IMR-90 (cell line): ENCODE measurements around the gene PRPH2. TPM values are rescaled to one million over a fixed set of nuclear protein-coding genes. Genes with fewer than 3 reads are reported as not detected.

ENCODE experiments used
- ATAC-seq: fragments of 200-7000 bp; cut with Tn5 transposase; 2 replicates; pipeline ENCODE4 v1.9.1; 2020; ENCODE audit warnings: low read depth, mild to moderate bottlenecking, moderate library complexity
- BruUV-seq: library from RNA; stranded (reverse); fragments of 400-500 nt; replicated peaks from 2 replicates; lab custom pipeline; 2021; lab: Mats Ljungman, UMichigan
- CTCF ChIA-PET: fragments of 300-600 bp; formaldehyde crosslinking; extraction: SDS; loops from one replicate; lab custom pipeline; 2021; ENCODE audit warnings: antibody characterized with exemption; lab: Yijun Ruan, JAX
- POLR2A ChIA-PET: fragments of 300-600 bp; sonication (Branson Sonifier 250); formaldehyde crosslinking; loops from one replicate; lab custom pipeline; 2022; ENCODE audit warnings: antibody characterized with exemption; ENCODE audit not compliant: unreplicated experiment; lab: Charles Lee
- DNase-seq: peaks from one replicate; pipeline ENCODE4 v3.0.0; 2013
- H2AFZ ChIP-seq: replicated peaks from 2 replicates; pipeline ENCODE3; 2013; ENCODE audit warnings: low read length, mild to moderate bottlenecking; ENCODE audit not compliant: poor library complexity
- H2AK5ac ChIP-seq: 2 replicates; pipeline ENCODE4 v1.6.1; 2013; ENCODE audit warnings: low read depth, low read length, inconsistent platforms
- H2AK9ac ChIP-seq: replicated peaks from 2 replicates; pipeline ENCODE3; 2013; ENCODE audit warnings: mild to moderate bottlenecking, low read depth, low read length, moderate library complexity; ENCODE audit not compliant: poor library complexity
- H2BK120ac ChIP-seq: 2 replicates; pipeline ENCODE4 v1.6.1; 2013; ENCODE audit warnings: low read depth, low read length, inconsistent platforms
- H2BK15ac ChIP-seq: 3 replicates; pipeline ENCODE4 v1.6.1; 2013; ENCODE audit warnings: low read depth, low read length, inconsistent platforms
- H2BK20ac ChIP-seq: 2 replicates; pipeline ENCODE4 v1.6.1; 2013; ENCODE audit warnings: low read depth, mild to moderate bottlenecking, inconsistent platforms, low read length, moderate library complexity
- H2BK5ac ChIP-seq: 2 replicates; pipeline ENCODE4 v1.6.1; 2013; ENCODE audit warnings: mild to moderate bottlenecking, low read depth, low read length, inconsistent platforms; ENCODE audit not compliant: poor library complexity, severe bottlenecking
- H3K14ac ChIP-seq: replicated peaks from 2 replicates; pipeline ENCODE4 v1.6.1; 2013; ENCODE audit warnings: low read depth, low read length, inconsistent platforms
- H3K18ac ChIP-seq: 2 replicates; pipeline ENCODE4 v1.6.1; 2013; ENCODE audit warnings: low read depth, low read length, control low read depth
- H3K23ac ChIP-seq: 2 replicates; pipeline ENCODE4 v1.6.1; 2013; ENCODE audit warnings: low read depth, low read length, inconsistent platforms
- H3K27ac ChIP-seq: 2 replicates; pipeline ENCODE4 v1.5.1; 2013; ENCODE audit warnings: mild to moderate bottlenecking, control low read depth, low read length; ENCODE audit not compliant: insufficient read depth
- H3K27me3 ChIP-seq: 2 replicates; pipeline ENCODE4 v1.6.1; 2013; ENCODE audit warnings: low read length; ENCODE audit not compliant: control insufficient read depth, insufficient read depth
- H3K36me3 ChIP-seq: 2 replicates; pipeline ENCODE4 v1.6.1; 2013; ENCODE audit warnings: low read length, mixed read lengths; ENCODE audit not compliant: control insufficient read depth, insufficient read depth
- H3K4ac ChIP-seq: 2 replicates; pipeline ENCODE4 v1.6.1; 2013; ENCODE audit warnings: low read depth, low read length, inconsistent platforms
- H3K4me1 ChIP-seq: 2 replicates; pipeline ENCODE4 v1.6.1; 2013; ENCODE audit warnings: low read length, mixed read lengths; ENCODE audit not compliant: control insufficient read depth, insufficient read depth
- H3K4me2 ChIP-seq: 2 replicates; pipeline ENCODE4 v1.6.1; 2013; ENCODE audit warnings: low read depth, mild to moderate bottlenecking, control low read depth, low read length, moderate library complexity
- H3K4me3 ChIP-seq: 2 replicates; pipeline ENCODE4 v1.5.1; 2013; ENCODE audit warnings: low read depth, mild to moderate bottlenecking, control low read depth, low read length, moderate library complexity; ENCODE audit not compliant: insufficient read depth
- H3K56ac ChIP-seq: 2 replicates; pipeline ENCODE4 v1.6.1; 2013; ENCODE audit warnings: low read length, inconsistent platforms; ENCODE audit not compliant: insufficient read depth; ENCODE audit errors: extremely low read depth
- H3K79me1 ChIP-seq, 2 experiments: 2 replicates each; pipeline ENCODE4 v1.6.1; 2013; ENCODE audit warnings: low read length in 2 of 2, inconsistent platforms in 1 of 2, low read depth in 1 of 2
- H3K9ac ChIP-seq: 2 replicates; pipeline ENCODE4 v1.6.1; 2013; ENCODE audit warnings: low read depth, low read length, control low read depth
- H3K9me1 ChIP-seq: 2 replicates; pipeline ENCODE4 v1.6.1; 2013; ENCODE audit warnings: low read length, inconsistent platforms; ENCODE audit not compliant: insufficient read depth
- H3K9me3 ChIP-seq: 2 replicates; pipeline ENCODE4 v1.6.1; 2013; ENCODE audit warnings: low read length; ENCODE audit not compliant: control insufficient read depth, insufficient read depth
- H4K20me1 ChIP-seq: 2 replicates; pipeline ENCODE4 v1.6.1; 2013; ENCODE audit warnings: low read length, inconsistent platforms; ENCODE audit not compliant: insufficient read depth
- H4K5ac ChIP-seq: 2 replicates; pipeline ENCODE4 v1.6.1; 2013; ENCODE audit warnings: mild to moderate bottlenecking, low read depth, low read length, control low read depth
- H4K8ac ChIP-seq, 2 experiments: 2 replicates each; pipeline ENCODE4 v1.6.1; 2013; ENCODE audit warnings: low read depth in 2 of 2, low read length in 2 of 2, control low read depth in 1 of 2, inconsistent platforms in 1 of 2
- H4K91ac ChIP-seq: 2 replicates; pipeline ENCODE4 v1.6.1; 2013; ENCODE audit warnings: low read depth, low read length, inconsistent platforms; ENCODE audit not compliant: insufficient read depth
- BHLHE40 ChIP-seq: fragments of 150-350 bp; IDR thresholded peaks from 2 replicates; pipeline ENCODE4 v1.6.1; 2016; ENCODE audit warnings: mild to moderate bottlenecking, low read depth, low read length
- CEBPB ChIP-seq: IDR thresholded peaks from 2 replicates; pipeline ENCODE4 v1.6.1; 2012; ENCODE audit warnings: low read depth, low read length, improper control_type of control experiment
- CHD1 ChIP-seq: IDR thresholded peaks from 2 replicates; pipeline ENCODE4 v1.6.1; 2012; ENCODE audit warnings: low read depth, low read length, improper control_type of control experiment
- CTCF ChIP-seq: conservative IDR thresholded peaks from 2 replicates; pipeline ENCODE4 v1.5.1; 2012; ENCODE audit warnings: mild to moderate bottlenecking, low read depth, low read length, improper control_type of control experiment
- FOS ChIP-seq: fragments of 150-350 bp; IDR thresholded peaks from 2 replicates; pipeline ENCODE4 v1.6.1; 2016; ENCODE audit warnings: low read depth, low read length
- MAFK ChIP-seq: IDR thresholded peaks from 2 replicates; pipeline ENCODE4 v1.6.1; 2012; ENCODE audit warnings: low read depth, low read length, improper control_type of control experiment
- MAZ ChIP-seq: IDR thresholded peaks from 2 replicates; pipeline ENCODE4 v1.6.1; 2012; ENCODE audit warnings: low read depth, mild to moderate bottlenecking, low read length, improper control_type of control experiment, moderate library complexity, borderline replicate concordance
- MXI1 ChIP-seq: IDR thresholded peaks from 2 replicates; pipeline ENCODE4 v1.6.1; 2012; ENCODE audit warnings: low read depth, mild to moderate bottlenecking, low read length, moderate library complexity, borderline replicate concordance
- POLR2A ChIP-seq: IDR thresholded peaks from 2 replicates; pipeline ENCODE4 v1.6.1; 2012; ENCODE audit warnings: mild to moderate bottlenecking, low read depth, low read length
- RAD21 ChIP-seq: IDR thresholded peaks from 2 replicates; pipeline ENCODE4 v1.6.1; 2012; ENCODE audit warnings: low read length, improper control_type of control experiment
- RFX5 ChIP-seq: IDR thresholded peaks from 2 replicates; pipeline ENCODE4 v1.8.0; 2012; ENCODE audit warnings: low read depth, mild to moderate bottlenecking, low read length, moderate library complexity
- SMC3 ChIP-seq: fragments of 150-350 bp; IDR thresholded peaks from 2 replicates; pipeline ENCODE4 v1.6.1; 2016; ENCODE audit warnings: low read depth, mild to moderate bottlenecking, antibody characterized with exemption, low read length, moderate library complexity
- WGBS, 2 experiments: methylation state at CpG; one replicate each; pipeline versions ENCODE4 v1.1.5 to v1.1.7; 2013; ENCODE audit warnings: missing lambda C conversion rate in 2 of 2; ENCODE audit not compliant: insufficient read length in 1 of 2; ENCODE audit errors: extremely low coverage in 2 of 2; 5-methylcytosine and 5-hydroxymethylcytosine counted together
- dilution Hi-C: fragments of 300-500 bp; cut with HindIII; formaldehyde crosslinking; loops from one replicate; pipeline ENCODE4 v1.14.3; 2018; ENCODE audit warnings: low sequenced_read_pairs; ENCODE audit not compliant: unreplicated experiment
- in situ Hi-C: fragments of 300-500 bp; cut with MboI; formaldehyde crosslinking; loops from 3 replicates; pipeline ENCODE4 v1.14.3; 2019; ENCODE audit warnings: low sequenced_read_pairs, inconsistent platforms, mixed read lengths
- intact Hi-C: fragments of 100-400 bp; cut with micrococcal nuclease; formaldehyde crosslinking; loops from 2 replicates; pipeline ENCODE4 v1.10.0; 2022
- polyA plus RNA-seq, 3 experiments: library from polyadenylated mRNA; depleted of rRNA; stranded (reverse); fragments of >200 nt; gene quantifications; 2 replicates each; pipeline ENCODE4 v1.2.3, GENCODE V29; 2012; ENCODE audit warnings: low replicate concordance in 1 of 3
- total RNA-seq: library from RNA; depleted of rRNA; stranded (reverse); fragments of >200 nt; gene quantifications from 2 replicates; pipeline ENCODE4 v1.2.3, GENCODE V29; 2012
- TF ChIP-seq, protein P1 (sequence below): fragments of 150-350 bp; IDR thresholded peaks from 2 replicates; pipeline ENCODE4 v1.6.1; 2016; ENCODE audit warnings: low read depth, mild to moderate bottlenecking, low read length, moderate library complexity, borderline replicate concordance
- TF ChIP-seq, protein P2 (sequence below): fragments of 150-350 bp; IDR thresholded peaks from 2 replicates; pipeline ENCODE4 v1.6.1; 2017; ENCODE audit warnings: mild to moderate bottlenecking, antibody characterized with exemption, low read length, low read depth

PRPH2 gene
- total and polyA plus RNA-seq, 2 of the 4 experiments (the other 2 are of a cell fraction): 1.0 to 1.1 TPM

DNA sequence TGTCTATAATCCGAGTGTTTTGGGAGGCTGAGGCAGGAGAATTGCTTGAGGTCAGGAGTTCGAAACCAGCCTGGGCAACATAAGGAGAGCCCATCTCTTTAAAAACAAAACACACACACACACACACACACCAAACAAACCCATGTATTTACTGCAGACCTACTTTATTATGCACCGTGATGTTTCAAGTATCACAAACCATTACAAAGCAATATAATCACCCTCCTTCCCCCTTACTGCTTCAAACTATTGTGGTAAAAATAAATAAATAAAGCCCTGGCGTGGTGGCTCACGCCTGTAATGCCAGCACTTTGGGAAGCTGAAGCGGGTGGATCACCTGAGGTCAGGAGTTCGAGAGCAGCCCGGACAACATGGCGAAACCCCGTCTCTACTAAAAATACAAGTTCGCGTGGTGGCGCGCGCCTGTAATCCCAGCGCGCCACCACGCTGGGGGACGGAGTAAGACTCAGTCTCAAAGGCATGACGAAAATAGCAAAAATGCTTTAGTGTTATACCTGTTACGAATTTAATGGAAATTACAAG, 22.0 kb upstream of the PRPH2 start:
- peaks cover 7 to 48% of the 10 kb centered on the region in 2 experiments for H3K79me1 ChIP-seq
- H3K56ac ChIP-seq: peak overlapping the region; percentile 47; the same call in 1 of the 2 replicates
- no peak for ATAC-seq
- H4K8ac ChIP-seq: no peak overlapping the region
- H4K20me1 ChIP-seq: peaks cover 18% of the 10 kb centered on the region
- ChIA-PET CTCF (interaction anchor here (2.4 kb wide), 1 partner anchor 18 kb away, joined by 6 read pairs; no protein-coding TSS in a partner anchor), POLR2A (no interaction called here)
- in situ Hi-C loops: no loop called here
- no peak overlapping the region for H2AFZ ChIP-seq
- H3K4me2 ChIP-seq: peak overlapping the region; percentile 100
- dilution Hi-C loops: no loop called here
- H3K9me3 ChIP-seq: no peaks in the 10 kb centered on the region
- no peak overlapping the region for H2BK15ac ChIP-seq
- H3K4me1 ChIP-seq: peaks cover 11% of the 10 kb centered on the region
- H2AK9ac ChIP-seq: no peak overlapping the region
- H3K4ac ChIP-seq: no peak overlapping the region; the same call in 1 of the 2 replicates
- H3K9me1 ChIP-seq: peaks cover 12% of the 10 kb centered on the region; the same call in 1 of the 2 replicates
- peak overlapping the region; percentile 92 for H3K23ac ChIP-seq
- H3K18ac ChIP-seq: no peak overlapping the region
- 20% methylated on average over 2 of the region's 21 CpGs; no CpG with 5 or more reads in 1 of the 2 experiments for WGBS, 2 experiments
- H2BK5ac ChIP-seq: no peak overlapping the region
- H2BK120ac ChIP-seq: no peak overlapping the region
- peak overlapping the region; percentile 88 for H3K9ac ChIP-seq
- no peak overlapping the region for H4K91ac ChIP-seq
- no peaks in the 10 kb centered on the region; the same call in 1 of the 2 replicates for H3K36me3 ChIP-seq
- intact Hi-C loops: no loop called here
- peak overlapping the region; percentile 88; the same call in 1 of the 2 replicates for H3K27ac ChIP-seq
- H4K5ac ChIP-seq: no peak overlapping the region
- H2BK20ac ChIP-seq: no peak overlapping the region
- no TSS peak for BruUV-seq
- TF ChIP-seq BHLHE40: no peak
- TF ChIP-seq RAD21: peak; percentile 17; the same call in 1 of the 2 replicates
- TF ChIP-seq MAFK: no peak
- TF ChIP-seq FOS: no peak
- no peak for TF ChIP-seq CEBPB
- TF ChIP-seq CHD1: no peak
- TF ChIP-seq RFX5: no peak
- no peak for TF ChIP-seq MAZ
- TF ChIP-seq SMC3: no peak
- TF ChIP-seq MXI1: no peak
- TF ChIP-seq, protein P1, sequence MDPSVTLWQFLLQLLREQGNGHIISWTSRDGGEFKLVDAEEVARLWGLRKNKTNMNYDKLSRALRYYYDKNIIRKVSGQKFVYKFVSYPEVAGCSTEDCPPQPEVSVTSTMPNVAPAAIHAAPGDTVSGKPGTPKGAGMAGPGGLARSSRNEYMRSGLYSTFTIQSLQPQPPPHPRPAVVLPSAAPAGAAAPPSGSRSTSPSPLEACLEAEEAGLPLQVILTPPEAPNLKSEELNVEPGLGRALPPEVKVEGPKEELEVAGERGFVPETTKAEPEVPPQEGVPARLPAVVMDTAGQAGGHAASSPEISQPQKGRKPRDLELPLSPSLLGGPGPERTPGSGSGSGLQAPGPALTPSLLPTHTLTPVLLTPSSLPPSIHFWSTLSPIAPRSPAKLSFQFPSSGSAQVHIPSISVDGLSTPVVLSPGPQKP: no peak
- TF ChIP-seq, protein P2, sequence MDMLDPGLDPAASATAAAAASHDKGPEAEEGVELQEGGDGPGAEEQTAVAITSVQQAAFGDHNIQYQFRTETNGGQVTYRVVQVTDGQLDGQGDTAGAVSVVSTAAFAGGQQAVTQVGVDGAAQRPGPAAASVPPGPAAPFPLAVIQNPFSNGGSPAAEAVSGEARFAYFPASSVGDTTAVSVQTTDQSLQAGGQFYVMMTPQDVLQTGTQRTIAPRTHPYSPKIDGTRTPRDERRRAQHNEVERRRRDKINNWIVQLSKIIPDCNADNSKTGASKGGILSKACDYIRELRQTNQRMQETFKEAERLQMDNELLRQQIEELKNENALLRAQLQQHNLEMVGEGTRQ: no peak
- 0 out of 2 replicates have a peak, but pooled peaks have one; percentile 13 for TF ChIP-seq CTCF
- no peak for TF ChIP-seq POLR2A
- H3K14ac ChIP-seq: peak overlapping the region; percentile 78
- no peaks in the 10 kb centered on the region for H3K27me3 ChIP-seq
- H3K4me3 ChIP-seq: peak overlapping the region; percentile 68
- no peak for DNase-seq
- no peak overlapping the region for H2AK5ac ChIP-seq
